HG03066 (cell line): ENCODE results near the gene IPMK.
"Not testable (repeated sequence)": the region's sequence is repeated elsewhere in the genome, so short reads cannot be mapped to it uniquely, and the experiment has no call there.

Source experiments
- ATAC-seq: cut with Tn5 transposase; IDR thresholded peaks from one replicate; pipeline ENCODE4 v1.9.1; 2021; ENCODE audit warnings: low read depth; ENCODE audit not compliant: unreplicated experiment

IPMK gene

DNA sequence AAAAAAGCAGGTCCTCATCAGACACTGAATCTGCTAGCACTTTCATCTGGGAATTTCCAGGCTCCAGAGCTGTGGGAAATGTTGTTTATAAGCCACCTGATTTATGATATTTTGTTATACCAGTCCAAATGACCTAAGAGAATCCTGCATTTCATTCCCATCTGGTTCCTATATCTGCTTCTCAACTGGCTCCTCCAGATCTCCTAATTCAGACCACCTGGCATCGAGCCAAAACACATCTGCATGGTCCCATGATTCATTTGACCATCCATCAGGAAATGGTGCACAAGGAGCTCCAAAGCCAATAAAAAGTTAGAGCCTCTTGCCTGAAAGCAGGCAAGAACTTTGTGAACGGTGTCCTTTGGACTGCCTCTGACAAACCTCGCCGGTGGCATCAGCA lies 108.9 kb downstream of the IPMK start:
- ATAC-seq: no peak

DNA sequence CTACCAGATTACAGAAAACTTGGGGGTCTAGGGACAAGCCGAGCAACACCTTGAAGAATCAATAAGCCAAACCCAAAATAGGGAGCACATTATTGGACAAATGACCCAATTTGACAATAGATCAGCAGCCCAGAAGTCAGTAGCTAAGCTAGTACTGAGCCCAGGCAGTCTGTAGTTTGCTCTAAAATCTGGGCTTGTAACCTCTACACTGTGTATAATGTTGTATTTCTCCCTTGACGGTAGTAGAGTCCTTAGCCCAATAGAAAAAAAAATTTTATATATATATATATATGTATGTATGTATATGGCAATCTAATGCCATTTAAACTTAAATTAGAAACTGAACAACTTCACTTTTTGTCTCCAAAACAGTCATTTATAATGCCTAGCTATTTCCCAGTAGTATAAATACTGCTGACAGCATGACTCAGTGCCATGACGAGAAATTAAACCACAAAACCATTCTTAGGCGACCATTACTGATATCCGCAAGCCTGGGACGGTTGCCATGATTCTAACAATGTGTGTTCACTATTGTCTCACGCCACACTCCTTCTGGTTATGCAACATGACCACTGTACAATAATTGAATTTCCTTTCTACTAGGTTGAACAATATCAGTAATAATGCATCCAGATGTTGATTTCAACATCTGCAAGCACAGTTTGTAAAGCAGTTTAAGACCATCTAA lies 110.5 kb downstream of the IPMK start:
- no peak for ATAC-seq

DNA sequence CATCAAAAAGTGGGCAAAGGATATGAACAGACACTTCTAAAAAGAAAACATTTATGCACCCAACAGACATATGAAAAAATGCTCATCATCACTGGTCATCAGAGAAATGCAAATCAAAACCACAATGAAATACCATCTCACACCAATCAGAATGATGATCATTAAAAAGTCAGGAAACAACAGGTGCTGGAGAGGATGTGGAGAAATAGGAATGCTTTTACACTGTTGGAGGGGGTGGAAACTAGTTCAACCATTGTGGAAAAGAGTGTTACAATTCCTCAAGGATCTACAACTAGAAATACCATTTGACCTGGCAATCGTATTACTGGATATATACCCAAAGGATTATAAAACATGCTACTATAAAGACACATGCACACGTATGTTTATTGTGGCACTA lies 111.8 kb downstream of the IPMK start:
- not testable (repeated sequence) for ATAC-seq

GRCh38 chr10:58153751-58154150 lies 113.9 kb downstream of the IPMK start:
- no peak for ATAC-seq

DNA sequence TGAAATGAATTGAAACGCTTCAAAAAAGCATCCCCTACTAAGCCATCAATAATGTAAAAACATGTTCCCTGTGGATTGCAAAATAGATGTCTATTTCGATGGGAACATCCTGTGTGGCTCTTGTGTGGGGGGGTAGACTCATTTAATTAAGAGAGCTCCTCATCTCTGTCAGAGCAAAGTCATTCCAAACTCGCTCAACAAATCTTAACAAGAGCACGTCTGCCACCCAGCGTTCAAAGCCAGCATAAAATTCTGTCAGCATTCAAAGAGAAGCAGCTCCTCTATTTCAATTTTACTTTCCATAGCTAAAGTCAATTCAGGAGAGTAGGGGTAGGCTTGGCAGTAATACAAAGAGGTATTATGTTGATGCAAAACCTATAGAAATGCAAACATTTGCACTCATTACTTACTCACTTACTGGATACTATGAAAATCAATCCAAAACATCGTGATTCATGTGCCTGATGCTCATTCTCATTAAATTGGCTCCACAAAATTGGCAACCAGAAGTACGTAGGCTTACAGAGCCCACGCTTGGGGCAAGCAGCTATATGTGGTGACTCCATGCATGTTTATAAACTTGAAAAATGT lies 114.9 kb downstream of the IPMK start:
- no peak for ATAC-seq

DNA sequence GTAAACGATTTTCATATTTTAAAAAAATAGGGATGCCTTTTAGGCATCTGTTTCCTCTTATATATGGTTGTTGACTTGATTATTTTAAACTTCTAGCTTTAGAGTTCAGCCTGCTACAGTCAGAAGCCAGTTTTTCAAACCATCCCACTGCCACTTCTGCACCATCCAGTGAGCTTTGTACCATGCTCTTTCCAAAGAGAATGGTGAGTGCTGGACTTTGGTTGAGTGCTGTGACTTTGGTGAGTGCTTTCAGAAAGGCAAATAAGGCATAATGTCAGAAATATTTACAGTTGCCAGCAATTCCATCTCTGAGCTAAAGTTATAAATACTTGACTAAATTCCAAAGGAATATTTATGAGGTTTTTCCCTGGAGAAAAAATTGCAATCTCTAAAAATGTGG lies 117.4 kb downstream of the IPMK start:
- ATAC-seq: no peak

DNA sequence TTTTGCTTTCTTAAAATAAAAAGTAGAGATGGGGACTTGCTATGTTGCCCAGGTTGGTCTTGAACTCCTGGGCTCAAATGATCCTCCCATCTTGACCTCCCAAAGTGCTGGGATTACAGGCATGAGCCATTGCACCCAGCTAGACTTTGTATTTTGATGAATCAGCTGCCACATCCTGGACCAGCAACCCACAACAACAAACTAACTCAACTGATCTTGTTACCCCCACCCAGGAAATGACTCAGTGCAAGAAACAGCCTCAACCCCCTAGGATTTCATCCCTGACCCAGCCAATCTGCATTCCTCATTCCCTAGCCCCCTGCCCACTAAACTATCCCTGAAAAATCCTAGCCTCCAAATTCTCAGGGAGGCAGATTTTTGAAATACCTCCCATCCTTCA lies 123.8 kb downstream of the IPMK start:
- no peak for ATAC-seq
